GM23338 (cell line): ENCODE results near the gene PDE4D. TPM values are rescaled to one million over a fixed set of nuclear protein-coding genes. Genes with fewer than 3 reads are reported as not detected.

Source experiments
- ATAC-seq: fragments of 200-7000 bp; cut with Tn5 transposase; 3 replicates; pipeline ENCODE4 v1.9.1; 2020
- DNase-seq: peaks from one replicate; pipeline ENCODE4 v3.0.0-alpha.2; 2015; ENCODE audit warnings: low spot score
- H2AFZ ChIP-seq: fragments of 200-600 bp; sonication (generic); 2 replicates; pipeline ENCODE4 v1.8.0; 2016; ENCODE audit warnings: antibody characterized with exemption, mild to moderate bottlenecking, moderate library complexity
- H3F3A ChIP-seq: fragments of 200-600 bp; sonication (generic); replicated peaks from 2 replicates; pipeline ENCODE4 v1.8.0; 2017; ENCODE audit warnings: antibody characterized with exemption, mixed run types, low read depth
- H3K27ac ChIP-seq: fragments of 200-600 bp; sonication (generic); 2 replicates; pipeline ENCODE4 v1.6.1; 2016; ENCODE audit warnings: low read depth
- H3K27me3 ChIP-seq: fragments of 200-600 bp; sonication (generic); 2 replicates; pipeline ENCODE4 v1.8.0; 2016; ENCODE audit warnings: mild to moderate bottlenecking, mixed run types, moderate library complexity; ENCODE audit not compliant: insufficient read depth
- H3K36me3 ChIP-seq: fragments of 200-600 bp; sonication (generic); 2 replicates; pipeline ENCODE4 v1.8.0; 2016; ENCODE audit warnings: mild to moderate bottlenecking; ENCODE audit not compliant: insufficient read depth
- H3K4me1 ChIP-seq: fragments of 200-600 bp; sonication (generic); 2 replicates; pipeline ENCODE4 v1.8.0; 2016; ENCODE audit warnings: mild to moderate bottlenecking, moderate library complexity; ENCODE audit not compliant: insufficient read depth
- H3K4me2 ChIP-seq: fragments of 200-600 bp; sonication (generic); 2 replicates; pipeline ENCODE4 v1.7.1; 2017; ENCODE audit warnings: mixed run types
- H3K4me3 ChIP-seq: fragments of 200-600 bp; sonication (generic); 2 replicates; pipeline ENCODE4 v1.6.1; 2016; ENCODE audit warnings: mixed run types
- H3K79me2 ChIP-seq: fragments of 200-600 bp; sonication (generic); replicated peaks from 2 replicates; pipeline ENCODE4 v1.8.0; 2017; ENCODE audit warnings: mild to moderate bottlenecking; ENCODE audit not compliant: insufficient read depth
- H3K9me2 ChIP-seq: fragments of 200-600 bp; sonication (generic); 2 replicates; pipeline ENCODE4 v1.8.0; 2017; ENCODE audit not compliant: insufficient read depth
- H4K20me1 ChIP-seq: fragments of 200-600 bp; sonication (generic); replicated peaks from 2 replicates; pipeline ENCODE4 v1.8.0; 2017; ENCODE audit warnings: mild to moderate bottlenecking; ENCODE audit not compliant: insufficient read depth
- H3K27ac Mint-ChIP-seq: 2 replicates; pipeline ENCODE4 v1.8.0; 2020; ENCODE audit warnings: inconsistent platforms, mild to moderate bottlenecking, moderate library complexity, mixed read lengths
- H3K27me3 Mint-ChIP-seq: 3 replicates; pipeline ENCODE4 v1.8.0; 2022; ENCODE audit warnings: low read depth, mild to moderate bottlenecking, moderate library complexity, mixed read lengths, inconsistent platforms; ENCODE audit not compliant: insufficient read depth, poor library complexity
- H3K36me3 Mint-ChIP-seq: 3 replicates; pipeline ENCODE4 v1.8.0; 2021; ENCODE audit warnings: low read depth, mild to moderate bottlenecking, inconsistent platforms, moderate library complexity, mixed read lengths
- H3K4me1 Mint-ChIP-seq: 3 replicates; pipeline ENCODE4 v1.8.0; 2020; ENCODE audit warnings: mild to moderate bottlenecking, inconsistent platforms, mixed read lengths
- H3K4me3 Mint-ChIP-seq: 3 replicates; pipeline ENCODE4 v1.8.0; 2021; ENCODE audit warnings: moderate library complexity, mild to moderate bottlenecking, inconsistent platforms, mixed read lengths
- H3K9me3 Mint-ChIP-seq: 3 replicates; pipeline ENCODE4 v1.8.0; 2020; ENCODE audit warnings: moderate library complexity, mild to moderate bottlenecking, inconsistent platforms, mixed read lengths
- EZH2 ChIP-seq: fragments of 200-600 bp; sonication (generic); IDR thresholded peaks from one replicate; pipeline ENCODE4 v1.8.0; 2017; ENCODE audit warnings: antibody characterized with exemption, mild to moderate bottlenecking, low read depth; ENCODE audit not compliant: unreplicated experiment
- JUNB ChIP-seq: IDR thresholded peaks from one replicate; pipeline ENCODE4 v1.6.1; 2016; ENCODE audit warnings: antibody characterized with exemption; ENCODE audit not compliant: unreplicated experiment
- NANOG ChIP-seq: IDR thresholded peaks from 2 replicates; pipeline ENCODE4 v1.6.1; 2016; ENCODE audit warnings: antibody characterized with exemption, borderline replicate concordance
- POLR2AphosphoS5 ChIP-seq: IDR thresholded peaks from 2 replicates; pipeline ENCODE4 v1.6.1; 2016; ENCODE audit warnings: antibody characterized with exemption, low read depth
- ZNF114 ChIP-seq: fragments of 250-450 bp; sonication (Bioruptor Pico); IDR thresholded peaks from 2 replicates; pipeline ENCODE4 v1.5.0; 2020; ENCODE audit warnings: mild to moderate bottlenecking, moderate library complexity
- ZNF331 ChIP-seq: fragments of 250-450 bp; sonication (Bioruptor Pico); IDR thresholded peaks from 2 replicates; pipeline ENCODE4 v1.5.0; 2020; ENCODE audit warnings: low read depth, mild to moderate bottlenecking, moderate library complexity
- ZNF462 ChIP-seq: fragments of 250-450 bp; sonication (Bioruptor Pico); IDR thresholded peaks from 2 replicates; pipeline ENCODE4 v1.5.0; 2020; ENCODE audit warnings: mild to moderate bottlenecking, moderate library complexity
- polyA plus RNA-seq: library from polyadenylated mRNA; unstranded; fragments of >200 nt; fragmentation: Nextera tagmentation; extraction: Ambion mirVana; gene quantifications from 2 replicates; pipeline ENCODE4 v1.2.1, GENCODE V29; 2016
- total RNA-seq: library from RNA; depleted of rRNA; stranded (reverse); fragments of >200 nt; shearing (Covaris generic); gene quantifications from 2 replicates; pipeline ENCODE4 v1.2.3, GENCODE V29; 2014
- TF ChIP-seq, protein P1 (sequence below), 2 experiments: fragments of 200-600 bp in 1 of 2; sonication (generic) in 1 of 2; conservative IDR thresholded peaks; 2 replicates each; pipeline versions ENCODE4 v1.5.1 to v1.6.1; 2016 to 2017; ENCODE audit warnings: antibody characterized with exemption in 2 of 2, low read depth in 2 of 2, mild to moderate bottlenecking in 2 of 2, moderate library complexity in 1 of 2
- TF ChIP-seq, protein P2 (sequence below): IDR thresholded peaks from one replicate; pipeline ENCODE4 v1.6.1; 2018; ENCODE audit warnings: antibody characterized with exemption; ENCODE audit not compliant: unreplicated experiment
- TF ChIP-seq, protein P3 (sequence below): IDR thresholded peaks from 2 replicates; pipeline ENCODE4 v1.6.1; 2016; ENCODE audit warnings: antibody characterized with exemption

Gene PDE4D
- total and polyA plus RNA-seq, 2 experiments from 2014 or later, result 2.1 to 4.7 TPM

DNA sequence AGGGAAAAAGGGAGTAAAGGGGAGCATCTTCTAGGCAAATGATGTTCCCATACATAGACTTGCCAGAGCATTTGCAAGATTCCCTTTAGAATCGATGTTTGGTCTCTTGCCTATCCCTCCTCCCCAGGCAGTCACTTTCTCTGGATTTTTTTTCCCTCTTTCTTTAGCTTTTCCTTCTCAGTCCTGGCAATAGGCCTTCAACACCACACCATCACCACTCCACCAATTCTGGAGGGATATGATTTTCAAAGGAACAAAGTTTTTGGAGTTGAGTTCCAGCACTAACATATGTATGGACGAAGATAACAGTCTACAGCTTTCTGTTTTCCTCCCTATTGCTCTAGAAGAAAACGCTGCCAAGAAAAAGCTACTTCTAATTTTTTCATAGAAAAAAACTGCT lies 377.4 kb downstream of the PDE4D start:
- H3K27ac Mint-ChIP-seq, result no peak overlapping the region
- ATAC-seq (no peak), DNase-seq (no peak)
- H3K36me3 Mint-ChIP-seq, result no peaks in the 10 kb centered on the region
- TF ChIP-seq ZNF114, result no peak
- TF ChIP-seq, protein P1, sequence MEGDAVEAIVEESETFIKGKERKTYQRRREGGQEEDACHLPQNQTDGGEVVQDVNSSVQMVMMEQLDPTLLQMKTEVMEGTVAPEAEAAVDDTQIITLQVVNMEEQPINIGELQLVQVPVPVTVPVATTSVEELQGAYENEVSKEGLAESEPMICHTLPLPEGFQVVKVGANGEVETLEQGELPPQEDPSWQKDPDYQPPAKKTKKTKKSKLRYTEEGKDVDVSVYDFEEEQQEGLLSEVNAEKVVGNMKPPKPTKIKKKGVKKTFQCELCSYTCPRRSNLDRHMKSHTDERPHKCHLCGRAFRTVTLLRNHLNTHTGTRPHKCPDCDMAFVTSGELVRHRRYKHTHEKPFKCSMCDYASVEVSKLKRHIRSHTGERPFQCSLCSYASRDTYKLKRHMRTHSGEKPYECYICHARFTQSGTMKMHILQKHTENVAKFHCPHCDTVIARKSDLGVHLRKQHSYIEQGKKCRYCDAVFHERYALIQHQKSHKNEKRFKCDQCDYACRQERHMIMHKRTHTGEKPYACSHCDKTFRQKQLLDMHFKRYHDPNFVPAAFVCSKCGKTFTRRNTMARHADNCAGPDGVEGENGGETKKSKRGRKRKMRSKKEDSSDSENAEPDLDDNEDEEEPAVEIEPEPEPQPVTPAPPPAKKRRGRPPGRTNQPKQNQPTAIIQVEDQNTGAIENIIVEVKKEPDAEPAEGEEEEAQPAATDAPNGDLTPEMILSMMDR (conservative IDR thresholded peaks at IDR 0.05; ENCODE audit: low read depth in 2 of 2), result no peak
- TF ChIP-seq POLR2AphosphoS5, result no peak
- TF ChIP-seq, protein P2, sequence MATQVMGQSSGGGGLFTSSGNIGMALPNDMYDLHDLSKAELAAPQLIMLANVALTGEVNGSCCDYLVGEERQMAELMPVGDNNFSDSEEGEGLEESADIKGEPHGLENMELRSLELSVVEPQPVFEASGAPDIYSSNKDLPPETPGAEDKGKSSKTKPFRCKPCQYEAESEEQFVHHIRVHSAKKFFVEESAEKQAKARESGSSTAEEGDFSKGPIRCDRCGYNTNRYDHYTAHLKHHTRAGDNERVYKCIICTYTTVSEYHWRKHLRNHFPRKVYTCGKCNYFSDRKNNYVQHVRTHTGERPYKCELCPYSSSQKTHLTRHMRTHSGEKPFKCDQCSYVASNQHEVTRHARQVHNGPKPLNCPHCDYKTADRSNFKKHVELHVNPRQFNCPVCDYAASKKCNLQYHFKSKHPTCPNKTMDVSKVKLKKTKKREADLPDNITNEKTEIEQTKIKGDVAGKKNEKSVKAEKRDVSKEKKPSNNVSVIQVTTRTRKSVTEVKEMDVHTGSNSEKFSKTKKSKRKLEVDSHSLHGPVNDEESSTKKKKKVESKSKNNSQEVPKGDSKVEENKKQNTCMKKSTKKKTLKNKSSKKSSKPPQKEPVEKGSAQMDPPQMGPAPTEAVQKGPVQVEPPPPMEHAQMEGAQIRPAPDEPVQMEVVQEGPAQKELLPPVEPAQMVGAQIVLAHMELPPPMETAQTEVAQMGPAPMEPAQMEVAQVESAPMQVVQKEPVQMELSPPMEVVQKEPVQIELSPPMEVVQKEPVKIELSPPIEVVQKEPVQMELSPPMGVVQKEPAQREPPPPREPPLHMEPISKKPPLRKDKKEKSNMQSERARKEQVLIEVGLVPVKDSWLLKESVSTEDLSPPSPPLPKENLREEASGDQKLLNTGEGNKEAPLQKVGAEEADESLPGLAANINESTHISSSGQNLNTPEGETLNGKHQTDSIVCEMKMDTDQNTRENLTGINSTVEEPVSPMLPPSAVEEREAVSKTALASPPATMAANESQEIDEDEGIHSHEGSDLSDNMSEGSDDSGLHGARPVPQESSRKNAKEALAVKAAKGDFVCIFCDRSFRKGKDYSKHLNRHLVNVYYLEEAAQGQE, result no peak
- no peak for TF ChIP-seq ZNF331 (CRISPR knock-in tag)
- TF ChIP-seq, protein P3, sequence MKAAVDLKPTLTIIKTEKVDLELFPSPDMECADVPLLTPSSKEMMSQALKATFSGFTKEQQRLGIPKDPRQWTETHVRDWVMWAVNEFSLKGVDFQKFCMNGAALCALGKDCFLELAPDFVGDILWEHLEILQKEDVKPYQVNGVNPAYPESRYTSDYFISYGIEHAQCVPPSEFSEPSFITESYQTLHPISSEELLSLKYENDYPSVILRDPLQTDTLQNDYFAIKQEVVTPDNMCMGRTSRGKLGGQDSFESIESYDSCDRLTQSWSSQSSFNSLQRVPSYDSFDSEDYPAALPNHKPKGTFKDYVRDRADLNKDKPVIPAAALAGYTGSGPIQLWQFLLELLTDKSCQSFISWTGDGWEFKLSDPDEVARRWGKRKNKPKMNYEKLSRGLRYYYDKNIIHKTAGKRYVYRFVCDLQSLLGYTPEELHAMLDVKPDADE, result no peak
- no peak for TF ChIP-seq NANOG
- no peak for TF ChIP-seq JUNB
- no peak for TF ChIP-seq ZNF462 (CRISPR knock-in tag)
- no peak for TF ChIP-seq EZH2
- no peaks in the 10 kb centered on the region for H3K9me3 Mint-ChIP-seq
- Histone ChIP-seq H3K27me3 (no peaks in the 10 kb centered on the region), H3K4me1 (no peaks in the 10 kb centered on the region), H4K20me1 (no peaks in the 10 kb centered on the region), H3K9me2 (no peaks in the 10 kb centered on the region; the same call in 1 of the 2 replicates), H3K4me2 (no peak overlapping the region), H3K79me2 (no peaks in the 10 kb centered on the region), H2AFZ (peak overlapping the region; percentile 20; the same call in 1 of the 2 replicates), H3K4me3 (no peak overlapping the region), H3K36me3 (no peaks in the 10 kb centered on the region), H3K27ac (no peak overlapping the region), H3F3A (no peaks in the 10 kb centered on the region)
- H3K27me3 Mint-ChIP-seq, result no peaks in the 10 kb centered on the region
- no peak overlapping the region for H3K4me3 Mint-ChIP-seq
- no peaks in the 10 kb centered on the region for H3K4me1 Mint-ChIP-seq
